H9 (cell line): ENCODE data around the gene NDUFB10. TPM values are rescaled to one million over a fixed set of nuclear protein-coding genes. Genes with fewer than 3 reads are reported as not detected.

Experiments
- DNase-seq: peaks from one replicate; pipeline ENCODE4 v3.0.0-alpha.2; 2017
- H2AFZ ChIP-seq: one replicate; pipeline ENCODE4 v1.6.1; 2013; ENCODE audit warnings: mild to moderate bottlenecking, low read length, control low read depth, moderate library complexity
- H2AK5ac ChIP-seq: 2 replicates; pipeline ENCODE4 v1.6.1; 2013; ENCODE audit warnings: low read length, control low read depth, mixed read lengths; ENCODE audit not compliant: insufficient read length
- H2BK120ac ChIP-seq: one replicate; pipeline ENCODE4 v1.6.1; 2013; ENCODE audit warnings: low read depth, mild to moderate bottlenecking, low read length, control low read depth, inconsistent platforms; ENCODE audit not compliant: poor library complexity, severe bottlenecking
- H2BK12ac ChIP-seq: 2 replicates; pipeline ENCODE4 v1.6.1; 2013; ENCODE audit warnings: low read length, control low read depth, mixed read lengths, low read depth; ENCODE audit not compliant: insufficient read length
- H2BK15ac ChIP-seq: 2 replicates; pipeline ENCODE4 v1.6.1; 2013; ENCODE audit warnings: low read depth, low read length, control low read depth
- H2BK20ac ChIP-seq: one replicate; pipeline ENCODE4 v1.6.1; 2013; ENCODE audit warnings: low read depth, mild to moderate bottlenecking, low read length, control low read depth, inconsistent platforms; ENCODE audit not compliant: poor library complexity, severe bottlenecking
- H2BK5ac ChIP-seq: 2 replicates; pipeline ENCODE4 v1.6.1; 2013; ENCODE audit warnings: low read length, control low read depth, mixed read lengths; ENCODE audit not compliant: insufficient read length
- H3K14ac ChIP-seq: 2 replicates; pipeline ENCODE4 v1.6.1; 2013; ENCODE audit warnings: low read length, control low read depth; ENCODE audit not compliant: insufficient read depth
- H3K18ac ChIP-seq: 2 replicates; pipeline ENCODE4 v1.6.1; 2013; ENCODE audit warnings: low read depth, mild to moderate bottlenecking, mixed read lengths, low read length, control low read depth; ENCODE audit not compliant: insufficient read length
- H3K23ac ChIP-seq: 2 replicates; pipeline ENCODE4 v1.6.1; 2013; ENCODE audit warnings: low read length, control low read depth, mixed read lengths, low read depth; ENCODE audit not compliant: insufficient read length
- H3K23me2 ChIP-seq: 2 replicates; pipeline ENCODE4 v1.6.1; 2013; ENCODE audit warnings: low read depth, mild to moderate bottlenecking, mixed read lengths, low read length, control low read depth; ENCODE audit not compliant: insufficient read length, poor library complexity, severe bottlenecking
- H3K27ac ChIP-seq: 2 replicates; pipeline ENCODE4 v1.5.1; 2013; ENCODE audit warnings: low read length, control low read depth, mixed read lengths, low read depth; ENCODE audit not compliant: insufficient read length
- H3K27me3 ChIP-seq: 2 replicates; pipeline ENCODE4 v1.6.1; 2013; ENCODE audit warnings: low read length, control low read depth, inconsistent platforms; ENCODE audit not compliant: insufficient read depth
- H3K4ac ChIP-seq: 2 replicates; pipeline ENCODE4 v1.6.1; 2013; ENCODE audit warnings: low read depth, mild to moderate bottlenecking, control low read depth, inconsistent platforms, low read length, moderate library complexity
- H3K4me1 ChIP-seq: 2 replicates; pipeline ENCODE4 v1.6.1; 2013; ENCODE audit warnings: low read length, control low read depth, inconsistent platforms; ENCODE audit not compliant: insufficient read depth
- H3K4me2 ChIP-seq: 2 replicates; pipeline ENCODE4 v1.6.1; 2013; ENCODE audit warnings: low read length, control low read depth, mixed read lengths; ENCODE audit not compliant: insufficient read length, insufficient read depth
- H3K56ac ChIP-seq: 2 replicates; pipeline ENCODE4 v1.6.1; 2013; ENCODE audit warnings: low read depth, mild to moderate bottlenecking, mixed read lengths, low read length, control low read depth; ENCODE audit not compliant: insufficient read length
- H3K79me1 ChIP-seq: 2 replicates; pipeline ENCODE4 v1.6.1; 2013; ENCODE audit warnings: low read depth, mild to moderate bottlenecking, moderate library complexity, low read length, control low read depth, inconsistent platforms; ENCODE audit not compliant: insufficient read depth, poor library complexity, severe bottlenecking
- H3K79me2 ChIP-seq: 2 replicates; pipeline ENCODE4 v1.6.1; 2013; ENCODE audit warnings: low read length, control low read depth, inconsistent platforms; ENCODE audit not compliant: insufficient read depth
- H3K9ac ChIP-seq: 2 replicates; pipeline ENCODE4 v1.6.1; 2013; ENCODE audit warnings: low read length, control low read depth, mixed read lengths; ENCODE audit not compliant: insufficient read length; ENCODE audit errors: extremely low read depth
- H3K9me3 ChIP-seq: one replicate; pipeline ENCODE4 v1.6.1; 2013; ENCODE audit warnings: low read depth, low read length, inconsistent platforms; ENCODE audit not compliant: control insufficient read depth
- H3T11ph ChIP-seq: one replicate; pipeline ENCODE4 v1.6.1; 2013; ENCODE audit warnings: mild to moderate bottlenecking, low read length, control low read depth, inconsistent platforms
- H4K20me1 ChIP-seq: one replicate; pipeline ENCODE4 v1.6.1; 2013; ENCODE audit not compliant: control insufficient read depth, insufficient read length, insufficient read depth
- H4K5ac ChIP-seq: 2 replicates; pipeline ENCODE4 v1.6.1; 2013; ENCODE audit warnings: low read depth, mild to moderate bottlenecking, mixed read lengths, low read length, control low read depth; ENCODE audit not compliant: insufficient read length
- H4K8ac ChIP-seq: replicated peaks from 2 replicates; pipeline ENCODE4 v1.6.1; 2013; ENCODE audit warnings: low read length, control low read depth, mixed read lengths, low read depth; ENCODE audit not compliant: insufficient read length
- H4K91ac ChIP-seq: 2 replicates; pipeline ENCODE4 v1.6.1; 2013; ENCODE audit warnings: low read depth, mild to moderate bottlenecking, moderate library complexity, mixed read lengths, low read length, control low read depth; ENCODE audit not compliant: insufficient read length
- H3K27ac Mint-ChIP-seq, 3 experiments: 2 replicates in 2 of 3; 3 replicates in 1 of 3; pipeline ENCODE4 v1.8.0; 2020 to 2021; ENCODE audit warnings: mixed read lengths in 3 of 3, mild to moderate bottlenecking in 1 of 3, moderate library complexity in 1 of 3
- H3K27me3 Mint-ChIP-seq: 2 replicates; pipeline ENCODE4 v1.8.0; 2021; ENCODE audit warnings: low read depth, mild to moderate bottlenecking, moderate library complexity, mixed read lengths
- H3K36me3 Mint-ChIP-seq, 3 experiments: 2 replicates in 2 of 3; 3 replicates in 1 of 3; pipeline ENCODE4 v1.8.0; 2020 to 2021; ENCODE audit warnings: low read depth in 3 of 3, mixed read lengths in 3 of 3; ENCODE audit not compliant: insufficient read depth in 1 of 3
- H3K4me1 Mint-ChIP-seq, 2 experiments: 2 replicates each; pipeline ENCODE4 v1.8.0; 2020; ENCODE audit warnings: mixed read lengths in 2 of 2
- H3K4me3 Mint-ChIP-seq, 2 experiments: 2 replicates in 1 of 2; 3 replicates in 1 of 2; pipeline ENCODE4 v1.8.0; 2020 to 2021; ENCODE audit warnings: mild to moderate bottlenecking in 2 of 2, mixed read lengths in 2 of 2, moderate library complexity in 1 of 2
- H3K9me3 Mint-ChIP-seq, 2 experiments: 2 replicates in 1 of 2; 3 replicates in 1 of 2; pipeline ENCODE4 v1.8.0; 2020; ENCODE audit warnings: mild to moderate bottlenecking in 2 of 2, mixed read lengths in 2 of 2, moderate library complexity in 1 of 2
- WGBS: extraction: QIAGEN DNeasy Blood & Tissue Kit; methylation state at CpG from one replicate; pipeline ENCODE4 v1.1.7; 2013; ENCODE audit warnings: missing lambda C conversion rate, low lambda C conversion rate, mixed read lengths; ENCODE audit not compliant: insufficient read length; ENCODE audit errors: extremely low coverage; 5-methylcytosine and 5-hydroxymethylcytosine counted together
- total RNA-seq: library from RNA; stranded (reverse); gene quantifications from 2 replicates; pipeline ENCODE4 v1.2.1, GENCODE V29; 2021
- TF ChIP-seq, protein P1 (sequence below): fragments of 200-600 bp; sonication (generic); conservative IDR thresholded peaks from 3 replicates; pipeline ENCODE4 v1.8.0; 2021; ENCODE audit warnings: antibody characterized with exemption, mild to moderate bottlenecking

NDUFB10 gene
- total RNA-seq, 1 experiment from 2014 or later = 191 TPM

DNA sequence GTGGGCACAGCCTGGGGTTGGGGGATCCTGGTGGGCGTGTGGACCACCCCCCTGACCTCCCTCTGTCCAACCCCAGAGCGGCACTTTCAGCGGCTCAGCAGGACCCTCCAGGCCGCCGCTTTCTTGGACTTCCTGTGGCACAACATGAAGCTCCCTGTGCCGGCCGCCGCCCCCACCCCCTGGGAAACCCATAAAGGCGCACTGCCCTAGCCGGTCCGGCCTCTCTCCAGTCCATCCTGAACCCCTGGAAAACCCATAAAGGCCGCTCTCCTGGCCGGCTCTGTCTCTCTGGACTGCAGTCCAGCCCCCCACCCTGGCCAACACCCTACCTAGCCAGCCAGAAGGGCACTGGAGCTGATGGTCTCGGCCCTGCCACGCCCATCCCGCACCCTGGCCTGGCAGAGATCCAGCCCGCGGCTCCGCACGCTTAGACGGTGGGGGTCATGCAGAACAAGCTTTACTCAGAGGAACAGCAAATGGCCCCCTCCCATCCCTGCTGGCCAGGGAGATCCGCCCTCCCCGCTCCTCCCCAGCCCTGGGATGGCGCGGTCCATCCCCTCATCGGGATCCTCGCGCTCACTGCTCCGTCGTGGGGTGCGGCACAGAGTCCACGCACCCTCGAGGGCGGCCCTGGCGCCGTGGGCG, 19.3 kb downstream of the NDUFB10 start:
- Mint-ChIP-seq H3K4me3 (peak overlapping the region in 1 of 2 experiments; percentile 46; a peak in 1 of 5 replicates), H3K36me3 (peaks cover 10 to 27% (median 23%) of the 10 kb centered on the region in 3 experiments), H3K27ac (no peak overlapping the region), H3K27me3 (peaks cover 40% of the 10 kb centered on the region), H3K4me1 (peaks cover 13 to 18% of the 10 kb centered on the region in 2 experiments), H3K9me3 (no peaks in the 10 kb centered on the region)
- Histone ChIP-seq H3K23me2 (peaks cover 15% of the 10 kb centered on the region), H2BK12ac (no peak overlapping the region), H2BK120ac (no peak overlapping the region), H3K18ac (no peak overlapping the region), H3K79me2 (no peaks in the 10 kb centered on the region), H3K56ac (no peak overlapping the region), H2AK5ac (no peak overlapping the region), H3K27ac (no peak overlapping the region), H3K23ac (no peak overlapping the region), H3K14ac (no peak overlapping the region), H3K9ac (no peak overlapping the region), H4K5ac (no peak overlapping the region), H2BK20ac (no peak overlapping the region), H2BK5ac (no peak overlapping the region), H3K9me3 (no peaks in the 10 kb centered on the region), H3K4ac (no peak overlapping the region), H3K4me2 (peak overlapping the region; percentile 1), H2BK15ac (no peak overlapping the region), H3K4me1 (no peaks in the 10 kb centered on the region), H3K27me3 (peaks cover 22% of the 10 kb centered on the region), H3K79me1 (no peaks in the 10 kb centered on the region), H4K20me1 (no peaks in the 10 kb centered on the region), H4K91ac (no peak overlapping the region), H4K8ac (no peak overlapping the region), H3T11ph (no peak overlapping the region), H2AFZ (no peak overlapping the region)
- TF ChIP-seq, protein P1, sequence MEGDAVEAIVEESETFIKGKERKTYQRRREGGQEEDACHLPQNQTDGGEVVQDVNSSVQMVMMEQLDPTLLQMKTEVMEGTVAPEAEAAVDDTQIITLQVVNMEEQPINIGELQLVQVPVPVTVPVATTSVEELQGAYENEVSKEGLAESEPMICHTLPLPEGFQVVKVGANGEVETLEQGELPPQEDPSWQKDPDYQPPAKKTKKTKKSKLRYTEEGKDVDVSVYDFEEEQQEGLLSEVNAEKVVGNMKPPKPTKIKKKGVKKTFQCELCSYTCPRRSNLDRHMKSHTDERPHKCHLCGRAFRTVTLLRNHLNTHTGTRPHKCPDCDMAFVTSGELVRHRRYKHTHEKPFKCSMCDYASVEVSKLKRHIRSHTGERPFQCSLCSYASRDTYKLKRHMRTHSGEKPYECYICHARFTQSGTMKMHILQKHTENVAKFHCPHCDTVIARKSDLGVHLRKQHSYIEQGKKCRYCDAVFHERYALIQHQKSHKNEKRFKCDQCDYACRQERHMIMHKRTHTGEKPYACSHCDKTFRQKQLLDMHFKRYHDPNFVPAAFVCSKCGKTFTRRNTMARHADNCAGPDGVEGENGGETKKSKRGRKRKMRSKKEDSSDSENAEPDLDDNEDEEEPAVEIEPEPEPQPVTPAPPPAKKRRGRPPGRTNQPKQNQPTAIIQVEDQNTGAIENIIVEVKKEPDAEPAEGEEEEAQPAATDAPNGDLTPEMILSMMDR = no peak
- DNase-seq = peak; percentile 61
- WGBS = no CpG with 5 or more reads among the region's 37 CpGs
